GM21619 (cell line): ENCODE data around the gene TRMT11.
"Not testable (repeated sequence)": the region's sequence is repeated elsewhere in the genome, so short reads cannot be mapped to it uniquely, and the experiment has no call there.

Experiments
- ATAC-seq: cut with Tn5 transposase; IDR thresholded peaks from one replicate; pipeline ENCODE4 v1.9.1; 2021; ENCODE audit not compliant: unreplicated experiment

Gene TRMT11

GRCh38 chr6:125986301-125987025, at the start of gene TRMT11:
TRMT11 (plus strand) TSS chr6:125986540; CDS start chr6:125986551, 11 bp downstream.
- peak; percentile 95 for ATAC-seq

- no peak for ATAC-seq
These were observed 47.3 kb upstream of the TRMT11 start for GRCh38 chr6:125939026-125939425.

- ATAC-seq: no peak
These were observed 46.5 kb upstream of the TRMT11 start for GRCh38 chr6:125939791-125940190.

- no peak for ATAC-seq
These were observed 45.9 kb upstream of the TRMT11 start for GRCh38 chr6:125940247-125941041.

GRCh38 chr6:125942672-125943527, 43.4 kb upstream of the TRMT11 start:
- ATAC-seq: no peak

- no peak for ATAC-seq
These were observed 42.6 kb upstream of the TRMT11 start for GRCh38 chr6:125943528-125944433.

GRCh38 chr6:125944434-125944816, 41.9 kb upstream of the TRMT11 start:
- ATAC-seq: no peak

GRCh38 chr6:125944896-125945295, 41.4 kb upstream of the TRMT11 start:
- no peak for ATAC-seq

- ATAC-seq: no peak
These were observed 40.8 kb upstream of the TRMT11 start for GRCh38 chr6:125945378-125946141.

- no peak for ATAC-seq
These were observed 38.7 kb upstream of the TRMT11 start for GRCh38 chr6:125947615-125948014.

GRCh38 chr6:125948455-125948854, 37.9 kb upstream of the TRMT11 start:
- ATAC-seq: no peak

- no peak for ATAC-seq
These were observed 37.3 kb upstream of the TRMT11 start for GRCh38 chr6:125949069-125949468.

- no peak for ATAC-seq
These were observed 36.0 kb upstream of the TRMT11 start for GRCh38 chr6:125950293-125950692.

GRCh38 chr6:125950716-125951115, 35.6 kb upstream of the TRMT11 start:
- ATAC-seq: not testable (repeated sequence)

- ATAC-seq: no peak
These were observed 35.0 kb upstream of the TRMT11 start for GRCh38 chr6:125951323-125951722.

GRCh38 chr6:125952764-125953501, 33.4 kb upstream of the TRMT11 start:
- no peak for ATAC-seq

GRCh38 chr6:125953502-125953875, 32.9 kb upstream of the TRMT11 start:
- no peak for ATAC-seq

GRCh38 chr6:125954735-125955339, 31.5 kb upstream of the TRMT11 start:
- ATAC-seq: no peak

- ATAC-seq: no peak
These were observed 30.4 kb upstream of the TRMT11 start for GRCh38 chr6:125955973-125956372.
